Measurements from ENCODE around the gene GCNT2.

Gene GCNT2

GRCh38 chr6:10542213-10542612, 21.1 kb downstream of the GCNT2 start:
- TF ChIP-seq CEBPB (IDR thresholded peaks at IDR 0.05) (no peak), USF1 (IDR thresholded peaks at IDR 0.05) (no peak), EP300 (IDR thresholded peaks at IDR 0.05; ENCODE audit: borderline replicate concordance) (no peak), RAD21 (IDR thresholded peaks at IDR 0.05; ENCODE audit: low read depth) (no peak), FOXM1 (IDR thresholded peaks at IDR 0.05; ENCODE audit: borderline replicate concordance, low read depth) (no peak), CREB1 (IDR thresholded peaks at IDR 0.05; ENCODE audit: low read depth) (no peak), REST (IDR thresholded peaks at IDR 0.05; ENCODE audit: low read depth) (no peak), TEAD4 (IDR thresholded peaks at IDR 0.05) (no peak), MAX (IDR thresholded peaks at IDR 0.05) (no peak), EGR1 (IDR thresholded peaks at IDR 0.05) (no peak), YY1 (IDR thresholded peaks at IDR 0.05; ENCODE audit: low read depth) (no peak)

GRCh38 chr6:10543488-10543887, 22.3 kb downstream of the GCNT2 start:
- TF ChIP-seq ZBTB7A (IDR thresholded peaks at IDR 0.05; ENCODE audit: low read depth), result no peak
- no peak for TF ChIP-seq USF1 (IDR thresholded peaks at IDR 0.05)
- TF ChIP-seq REST (IDR thresholded peaks at IDR 0.05; ENCODE audit: low read depth), result no peak
- TF ChIP-seq CEBPB (IDR thresholded peaks at IDR 0.05), result 0 out of 2 replicates have a peak, but pooled peaks have one; percentile 6
- TF ChIP-seq EGR1 (IDR thresholded peaks at IDR 0.05), result no peak

- TF ChIP-seq TAF1 (IDR thresholded peaks at IDR 0.05; ENCODE audit: low read depth) (no peak), FOXM1 (IDR thresholded peaks at IDR 0.05; ENCODE audit: borderline replicate concordance, low read depth) (no peak), NFIC (IDR thresholded peaks at IDR 0.05) (no peak), CEBPB (IDR thresholded peaks at IDR 0.05) (no peak), EP300 (IDR thresholded peaks at IDR 0.05; ENCODE audit: borderline replicate concordance) (no peak), TCF12 (IDR thresholded peaks at IDR 0.05; ENCODE audit: low read depth) (no peak), REST (IDR thresholded peaks at IDR 0.05; ENCODE audit: low read depth) (no peak), MAX (IDR thresholded peaks at IDR 0.05) (no peak), ZBTB7A (IDR thresholded peaks at IDR 0.05; ENCODE audit: low read depth) (no peak), CREB1 (IDR thresholded peaks at IDR 0.05; ENCODE audit: low read depth) (no peak), TEAD4 (IDR thresholded peaks at IDR 0.05) (no peak), YY1 (IDR thresholded peaks at IDR 0.05; ENCODE audit: low read depth) (no peak), USF1 (IDR thresholded peaks at IDR 0.05) (no peak), RAD21 (IDR thresholded peaks at IDR 0.05; ENCODE audit: low read depth) (no peak), EGR1 (IDR thresholded peaks at IDR 0.05) (no peak)
Observed at GRCh38 chr6:10545482-10545881, 24.3 kb downstream of the GCNT2 start.

- TF ChIP-seq USF1 (IDR thresholded peaks at IDR 0.05), result no peak
Observed at GRCh38 chr6:10547809-10548208, 26.7 kb downstream of the GCNT2 start.
